GM12878 (cell line): ENCODE data around the gene OXER1. TPM values are rescaled to one million over a fixed set of nuclear protein-coding genes. Genes with fewer than 3 reads are reported as not detected.

ENCODE experiments used
- ATAC-seq: fragments of 200-7000 bp; cut with Tn5 transposase; 3 replicates; pipeline ENCODE4 v1.9.1; 2020; ENCODE audit warnings: mild to moderate bottlenecking, moderate library complexity
- BruUV-seq: library from RNA; stranded (reverse); fragments of 400-500 nt; replicated peaks from 2 replicates; lab custom pipeline; 2021; lab: Mats Ljungman, UMichigan
- CTCF ChIA-PET: fragments of 300-600 bp; sonication (Branson Sonifier 250); formaldehyde crosslinking; extraction: SDS; loops from one replicate; lab custom pipeline; 2021; ENCODE audit warnings: inconsistent platforms; lab: Yijun Ruan, JAX
- POLR2A ChIA-PET: fragments of 350-600 bp; formaldehyde crosslinking; extraction: SDS; loops from one replicate; lab custom pipeline; 2021; ENCODE audit warnings: inconsistent platforms; lab: Charles Lee
- RAD21 ChIA-PET: fragments of 300-600 bp; sonication (Branson Sonifier 250); formaldehyde crosslinking; loops from one replicate; lab custom pipeline; 2023; ENCODE audit warnings: antibody characterized with exemption; ENCODE audit not compliant: unreplicated experiment; lab: Charles Lee
- SMC1A ChIA-PET: fragments of 300-600 bp; sonication (Branson Sonifier 250); formaldehyde crosslinking; loops from one replicate; lab custom pipeline; 2023; ENCODE audit not compliant: unreplicated experiment, uncharacterized antibody; lab: Charles Lee
- DNase-seq: peaks from one replicate; pipeline ENCODE4 v3.0.0-alpha.2; 2011; ENCODE audit warnings: low read depth, low spot score
- FAIRE-seq: peaks from 3 replicates; lab custom pipeline; 2011; peaks lifted over from hg19 to GRCh38; lab: Jason Lieb, UNC
- H2AFZ ChIP-seq: 2 replicates; pipeline ENCODE4 v1.6.0; 2011; ENCODE audit warnings: low read depth, low read length, control low read depth; ENCODE audit not compliant: control insufficient read depth
- H3K27ac ChIP-seq: 2 replicates; pipeline ENCODE4 v1.5.1; 2011; ENCODE audit warnings: control low read depth; ENCODE audit not compliant: control insufficient read depth, insufficient read depth
- H3K27me3 ChIP-seq, 2 experiments: replicated peaks in 1 of 2; 2 replicates each; pipeline versions ENCODE4 v1.6.0 to v1.6.1; 2011; ENCODE audit warnings: low read length in 1 of 2; ENCODE audit not compliant: control insufficient read depth in 2 of 2, insufficient read depth in 2 of 2
- H3K36me3 ChIP-seq, 2 experiments: 2 replicates each; pipeline ENCODE4 v1.5.1; 2011; ENCODE audit warnings: low read length in 1 of 2; ENCODE audit not compliant: control insufficient read depth in 2 of 2, insufficient read depth in 2 of 2
- H3K4me1 ChIP-seq: 2 replicates; pipeline ENCODE4 v1.6.1; 2011; ENCODE audit warnings: mild to moderate bottlenecking, low read length, moderate library complexity, mixed read lengths; ENCODE audit not compliant: control insufficient read depth, insufficient read depth
- H3K4me2 ChIP-seq: 2 replicates; pipeline ENCODE4 v1.6.0; 2011; ENCODE audit warnings: control low read depth; ENCODE audit not compliant: control insufficient read depth, insufficient read depth
- H3K4me3 ChIP-seq: fragments of 200-600 bp; sonication (generic); 2 replicates; pipeline ENCODE4 v1.5.1; 2016
- H3K79me2 ChIP-seq: 2 replicates; pipeline ENCODE4 v1.6.0; 2011; ENCODE audit warnings: low read length; ENCODE audit not compliant: control insufficient read depth, insufficient read depth
- H3K9ac ChIP-seq: 2 replicates; pipeline ENCODE4 v1.8.0; 2011; ENCODE audit warnings: low read length, control low read depth, mixed read lengths; ENCODE audit not compliant: control insufficient read depth, insufficient read depth
- H3K9me3 ChIP-seq: replicated peaks from 3 replicates; pipeline ENCODE4 v1.5.1; 2011; ENCODE audit warnings: mild to moderate bottlenecking, low read length; ENCODE audit not compliant: control insufficient read depth, insufficient read depth
- H4K20me1 ChIP-seq: 2 replicates; pipeline ENCODE4 v1.6.0; 2011; ENCODE audit not compliant: control insufficient read depth, insufficient read depth
- BACH1 ChIP-seq: fragments of 450-650 bp; IDR thresholded peaks from 2 replicates; pipeline ENCODE4 v1.6.1; 2017; ENCODE audit warnings: mild to moderate bottlenecking, borderline replicate concordance
- EGR1 ChIP-seq, 2 experiments: IDR thresholded peaks; 1 replicate in 1 of 2; 2 replicates in 1 of 2; pipeline ENCODE4 v1.6.1; 2011 to 2012; ENCODE audit warnings: low read depth in 2 of 2, low read length in 2 of 2, borderline replicate concordance in 1 of 2, mild to moderate bottlenecking in 1 of 2, moderate library complexity in 1 of 2
- WGBS: methylation state at CpG from one replicate; pipeline ENCODE4 v1.1.6; 2016; ENCODE audit warnings: low lambda C conversion rate; ENCODE audit not compliant: insufficient replicate concordance, insufficient coverage; ENCODE audit errors: missing lambda C conversion rate; 5-methylcytosine and 5-hydroxymethylcytosine counted together
- in situ Hi-C: fragments of 300-500 bp; cut with MboI; formaldehyde crosslinking; loops from 9 replicates; pipeline ENCODE4 v1.14.3; 2018; ENCODE audit warnings: mixed read lengths
- intact Hi-C: fragments of 100-400 bp; cut with micrococcal nuclease; formaldehyde crosslinking; loops from one replicate; pipeline ENCODE4 v1.14.2; 2022; ENCODE audit not compliant: unreplicated experiment
- polyA plus RNA-seq, 11 experiments: library from polyadenylated mRNA; depleted of rRNA in 4 of 11; unstranded in 6 of 11; stranded (reverse) in 5 of 11; fragments of >200 nt; fragmentation: Nextera tagmentation in 4 of 11; fragmentation: Illumina TruSeq in 1 of 11; extraction: Ambion mirVana in 4 of 11; extraction: Trizol in 1 of 11; gene quantifications; 1 replicate in 1 of 11; 2 replicates in 10 of 11; pipeline versions ENCODE4 v1.2.1 to v1.2.3, GENCODE V29; 2011 to 2016; ENCODE audit warnings: inconsistent platforms in 2 of 11, missing spikeins in 2 of 11, low read depth in 1 of 11
- total RNA-seq, 4 experiments: library from RNA; depleted of rRNA in 3 of 4; stranded (reverse); fragments of >200 nt in 3 of 4; fragmentation: Illumina TruSeq in 1 of 4; extraction: Trizol in 1 of 4; gene quantifications; 2 replicates each; pipeline versions ENCODE4 v1.2.1 to v1.2.3, GENCODE V29; 2013 to 2021
- TF ChIP-seq, protein P1 (sequence below): fragments of 150-350 bp; IDR thresholded peaks from 2 replicates; pipeline ENCODE4 v1.6.1; 2016; ENCODE audit warnings: low read depth, low read length
- TF ChIP-seq, protein P2 (sequence below): IDR thresholded peaks from 2 replicates; pipeline ENCODE4 v1.6.1; 2011; ENCODE audit warnings: low read depth, mild to moderate bottlenecking, low read length, moderate library complexity, borderline replicate concordance; ENCODE audit errors: extremely low read depth
- TF ChIP-seq, protein P3 (sequence below): fragments of 450-650 bp; IDR thresholded peaks from 2 replicates; pipeline ENCODE4 v1.6.1; 2017; ENCODE audit warnings: mild to moderate bottlenecking, moderate library complexity

OXER1 gene
- total and polyA plus RNA-seq, 10 of the 15 experiments (the other 5 are each of a cell fraction or from before 2014, with no cell fraction given) = 0.11 to 8.6 (median 3.3) TPM

GRCh38 chr2:42804891-42805290, 41.0 kb upstream of the OXER1 start:
- DNase-seq = no peak
- TF ChIP-seq EGR1 (IDR thresholded peaks at IDR 0.05; ENCODE audit: borderline replicate concordance in 1 of 2, low read depth in 2 of 2, low read length in 2 of 2) (no peak), BACH1 (no peak)
- TF ChIP-seq, protein P1, sequence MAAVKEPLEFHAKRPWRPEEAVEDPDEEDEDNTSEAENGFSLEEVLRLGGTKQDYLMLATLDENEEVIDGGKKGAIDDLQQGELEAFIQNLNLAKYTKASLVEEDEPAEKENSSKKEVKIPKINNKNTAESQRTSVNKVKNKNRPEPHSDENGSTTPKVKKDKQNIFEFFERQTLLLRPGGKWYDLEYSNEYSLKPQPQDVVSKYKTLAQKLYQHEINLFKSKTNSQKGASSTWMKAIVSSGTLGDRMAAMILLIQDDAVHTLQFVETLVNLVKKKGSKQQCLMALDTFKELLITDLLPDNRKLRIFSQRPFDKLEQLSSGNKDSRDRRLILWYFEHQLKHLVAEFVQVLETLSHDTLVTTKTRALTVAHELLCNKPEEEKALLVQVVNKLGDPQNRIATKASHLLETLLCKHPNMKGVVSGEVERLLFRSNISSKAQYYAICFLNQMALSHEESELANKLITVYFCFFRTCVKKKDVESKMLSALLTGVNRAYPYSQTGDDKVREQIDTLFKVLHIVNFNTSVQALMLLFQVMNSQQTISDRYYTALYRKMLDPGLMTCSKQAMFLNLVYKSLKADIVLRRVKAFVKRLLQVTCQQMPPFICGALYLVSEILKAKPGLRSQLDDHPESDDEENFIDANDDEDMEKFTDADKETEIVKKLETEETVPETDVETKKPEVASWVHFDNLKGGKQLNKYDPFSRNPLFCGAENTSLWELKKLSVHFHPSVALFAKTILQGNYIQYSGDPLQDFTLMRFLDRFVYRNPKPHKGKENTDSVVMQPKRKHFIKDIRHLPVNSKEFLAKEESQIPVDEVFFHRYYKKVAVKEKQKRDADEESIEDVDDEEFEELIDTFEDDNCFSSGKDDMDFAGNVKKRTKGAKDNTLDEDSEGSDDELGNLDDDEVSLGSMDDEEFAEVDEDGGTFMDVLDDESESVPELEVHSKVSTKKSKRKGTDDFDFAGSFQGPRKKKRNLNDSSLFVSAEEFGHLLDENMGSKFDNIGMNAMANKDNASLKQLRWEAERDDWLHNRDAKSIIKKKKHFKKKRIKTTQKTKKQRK = no peak
- TF ChIP-seq, protein P2, sequence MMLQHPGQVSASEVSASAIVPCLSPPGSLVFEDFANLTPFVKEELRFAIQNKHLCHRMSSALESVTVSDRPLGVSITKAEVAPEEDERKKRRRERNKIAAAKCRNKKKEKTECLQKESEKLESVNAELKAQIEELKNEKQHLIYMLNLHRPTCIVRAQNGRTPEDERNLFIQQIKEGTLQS = no peak
- TF ChIP-seq, protein P3, sequence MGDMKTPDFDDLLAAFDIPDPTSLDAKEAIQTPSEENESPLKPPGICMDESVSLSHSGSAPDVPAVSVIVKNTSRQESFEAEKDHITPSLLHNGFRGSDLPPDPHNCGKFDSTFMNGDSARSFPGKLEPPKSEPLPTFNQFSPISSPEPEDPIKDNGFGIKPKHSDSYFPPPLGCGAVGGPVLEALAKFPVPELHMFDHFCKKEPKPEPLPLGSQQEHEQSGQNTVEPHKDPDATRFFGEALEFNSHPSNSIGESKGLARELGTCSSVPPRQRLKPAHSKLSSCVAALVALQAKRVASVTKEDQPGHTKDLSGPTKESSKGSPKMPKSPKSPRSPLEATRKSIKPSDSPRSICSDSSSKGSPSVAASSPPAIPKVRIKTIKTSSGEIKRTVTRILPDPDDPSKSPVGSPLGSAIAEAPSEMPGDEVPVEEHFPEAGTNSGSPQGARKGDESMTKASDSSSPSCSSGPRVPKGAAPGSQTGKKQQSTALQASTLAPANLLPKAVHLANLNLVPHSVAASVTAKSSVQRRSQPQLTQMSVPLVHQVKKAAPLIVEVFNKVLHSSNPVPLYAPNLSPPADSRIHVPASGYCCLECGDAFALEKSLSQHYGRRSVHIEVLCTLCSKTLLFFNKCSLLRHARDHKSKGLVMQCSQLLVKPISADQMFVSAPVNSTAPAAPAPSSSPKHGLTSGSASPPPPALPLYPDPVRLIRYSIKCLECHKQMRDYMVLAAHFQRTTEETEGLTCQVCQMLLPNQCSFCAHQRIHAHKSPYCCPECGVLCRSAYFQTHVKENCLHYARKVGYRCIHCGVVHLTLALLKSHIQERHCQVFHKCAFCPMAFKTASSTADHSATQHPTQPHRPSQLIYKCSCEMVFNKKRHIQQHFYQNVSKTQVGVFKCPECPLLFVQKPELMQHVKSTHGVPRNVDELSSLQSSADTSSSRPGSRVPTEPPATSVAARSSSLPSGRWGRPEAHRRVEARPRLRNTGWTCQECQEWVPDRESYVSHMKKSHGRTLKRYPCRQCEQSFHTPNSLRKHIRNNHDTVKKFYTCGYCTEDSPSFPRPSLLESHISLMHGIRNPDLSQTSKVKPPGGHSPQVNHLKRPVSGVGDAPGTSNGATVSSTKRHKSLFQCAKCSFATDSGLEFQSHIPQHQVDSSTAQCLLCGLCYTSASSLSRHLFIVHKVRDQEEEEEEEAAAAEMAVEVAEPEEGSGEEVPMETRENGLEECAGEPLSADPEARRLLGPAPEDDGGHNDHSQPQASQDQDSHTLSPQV = no peak
- in situ Hi-C loops = no loop called here
- ChIA-PET SMC1A (no interaction called here), POLR2A (interaction anchor here (0.8 kb wide), 1 partner anchor 10 kb away, joined by 3 read pairs; no protein-coding TSS in a partner anchor), RAD21 (interaction anchor here (0.6 to 2.4 kb wide), 2 partner anchors 11 to 736 kb away, joined by 3 to 8 read pairs; no protein-coding TSS in a partner anchor), CTCF (interaction anchor here (1.2 kb wide), 1 partner anchor 11 kb away, joined by 3 read pairs; no protein-coding TSS in a partner anchor)
- 94% methylated on average over 5 of the region's 5 CpGs for WGBS
- Histone ChIP-seq H2AFZ (no peak overlapping the region), H3K27me3 (no peaks in the 10 kb centered on the region), H3K4me1 (peaks cover 4% of the 10 kb centered on the region), H4K20me1 (no peaks in the 10 kb centered on the region), H3K9ac (no peak overlapping the region), H3K27ac (no peak overlapping the region), H3K4me3 (no peak overlapping the region), H3K4me2 (no peak overlapping the region), H3K79me2 (no peaks in the 10 kb centered on the region), H3K9me3 (no peaks in the 10 kb centered on the region), H3K36me3 (no peaks in the 10 kb centered on the region)
- no peak for ATAC-seq
- intact Hi-C loops = no loop called here
- BruUV-seq = no TSS peak
- FAIRE-seq = no peak
